Spleen (tissue), 7 donors: ENCODE results near the gene NRROS.

Experiments
- CTCF ChIP-seq, 11 experiments: fragments of 200-600 bp in 7 of 11; fragments of 450-650 bp in 4 of 11; sonication (generic) in 4 of 11; IDR thresholded peaks in 8 of 11; conservative IDR thresholded peaks in 3 of 11; 1 replicate in 7 of 11; 2 replicates in 4 of 11; pipeline versions ENCODE4 v1.4.0 to v1.8.0; 2016 to 2021; ENCODE audit warnings: antibody characterized with exemption in 11 of 11, inconsistent platforms in 4 of 11, mild to moderate bottlenecking in 1 of 11
- POLR2A ChIP-seq, 3 donors: fragments of 450-650 bp; IDR thresholded peaks; one replicate each; pipeline ENCODE4 v1.5.1; 2017; ENCODE audit warnings: antibody characterized with exemption in 3 of 3, mild to moderate bottlenecking in 1 of 3
- POLR2AphosphoS5 ChIP-seq, 3 donors: sonication (generic); formaldehyde crosslinking; IDR thresholded peaks; one replicate each; pipeline ENCODE4 v1.5.1; 2017; ENCODE audit warnings: antibody characterized with exemption in 3 of 3
- donor health status: DM: no; HTN: no; CAD: no; lungs with moderate emphysema.
- donor health status: DM: no; HTN: no; CAD: no.
- donor health status: DM: no; HTN: no; CAD: no.

GRCh38 chr3:196689941-196690660, 50.6 kb downstream of the NRROS start:
- TF ChIP-seq CTCF (IDR thresholded peaks at IDR 0.05 in 8 of 11, conservative IDR thresholded peaks at IDR 0.05 in 3 of 11) (no peak), POLR2A (IDR thresholded peaks at IDR 0.05) (no peak), POLR2AphosphoS5 (IDR thresholded peaks at IDR 0.05) (no peak)
